HG03108 (cell line): ENCODE data around the gene TEK.

Experiments
- ATAC-seq: cut with Tn5 transposase; IDR thresholded peaks from one replicate; pipeline ENCODE4 v1.9.1; 2021; ENCODE audit warnings: moderate library complexity; ENCODE audit not compliant: unreplicated experiment

The TEK gene

DNA sequence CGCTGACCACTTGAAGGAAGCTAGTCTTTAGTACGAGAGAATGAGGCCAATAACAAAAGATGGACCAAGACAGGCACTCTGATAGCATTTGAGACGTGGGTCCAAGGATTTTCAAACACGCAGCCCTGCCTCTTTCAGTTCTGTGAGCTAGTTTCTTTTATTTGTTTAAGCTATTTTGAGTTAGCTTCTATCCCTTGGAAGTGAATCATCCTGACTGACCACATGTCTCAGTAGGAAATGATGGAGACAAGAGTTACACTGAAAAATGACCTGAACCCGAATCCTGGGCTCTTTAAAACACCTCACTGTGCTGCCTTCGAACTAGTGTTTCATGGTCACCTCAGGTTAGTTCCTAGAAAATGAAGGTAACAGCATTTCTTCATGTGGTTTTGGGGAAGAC, 9.9 kb downstream of the TEK start:
- no peak for ATAC-seq

DNA sequence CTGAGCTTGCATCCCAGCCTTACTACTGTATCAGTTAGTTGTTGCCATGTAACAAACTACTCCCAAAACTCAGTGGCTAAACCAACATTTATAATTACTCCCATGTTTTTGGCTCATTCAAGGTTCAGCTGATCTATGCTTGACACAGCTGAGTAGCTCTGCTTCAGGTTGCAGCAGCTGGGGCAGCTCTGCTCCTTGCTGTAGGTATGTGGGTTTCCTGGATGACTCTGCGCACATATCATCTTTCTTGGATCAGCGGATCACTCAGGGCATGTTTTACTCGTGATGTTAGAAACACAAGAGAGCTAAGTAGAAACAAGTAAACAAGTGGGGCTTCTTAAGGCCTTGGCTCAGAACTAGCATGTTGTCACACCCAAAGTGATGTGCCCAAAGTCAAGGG, 15.1 kb downstream of the TEK start:
- no peak for ATAC-seq

DNA sequence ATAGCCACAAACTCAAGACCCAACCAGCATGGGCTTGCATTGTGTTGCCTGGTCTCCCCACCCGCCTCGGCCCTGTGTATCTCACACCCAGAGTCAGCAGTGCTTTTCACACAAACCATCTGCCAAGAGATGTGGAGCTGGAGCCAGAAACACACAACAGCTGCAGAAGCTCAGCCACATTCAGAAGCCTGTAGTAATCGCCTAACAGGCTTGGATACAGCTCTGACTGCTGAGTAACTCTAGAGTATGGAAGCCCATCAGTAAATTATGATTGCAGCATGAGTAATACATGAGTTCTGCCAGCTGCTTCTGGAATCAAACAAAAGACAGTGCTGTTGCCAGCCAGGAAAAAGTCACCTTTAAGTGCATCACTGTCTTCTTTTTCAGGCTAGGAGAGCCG, 16.0 kb downstream of the TEK start:
- ATAC-seq: no peak

DNA sequence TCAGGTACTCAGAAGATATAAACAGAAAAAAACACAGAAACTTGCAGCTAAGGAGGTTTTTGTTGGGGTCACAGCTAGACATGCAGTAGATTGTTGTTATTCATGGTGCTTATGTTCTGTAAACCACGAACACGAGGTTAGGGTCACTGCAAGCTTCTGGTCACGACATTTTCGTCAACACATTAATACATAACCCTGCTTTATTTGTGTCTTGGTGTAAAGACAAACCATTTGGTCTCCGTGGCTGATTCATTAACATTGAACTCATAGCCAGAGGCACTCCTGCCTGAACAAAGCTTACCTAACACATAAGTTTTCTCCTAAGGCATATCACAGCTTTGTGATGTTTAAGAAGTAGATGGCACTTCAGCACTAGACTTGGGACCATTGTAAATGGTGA, 16.9 kb downstream of the TEK start:
- no peak for ATAC-seq

DNA sequence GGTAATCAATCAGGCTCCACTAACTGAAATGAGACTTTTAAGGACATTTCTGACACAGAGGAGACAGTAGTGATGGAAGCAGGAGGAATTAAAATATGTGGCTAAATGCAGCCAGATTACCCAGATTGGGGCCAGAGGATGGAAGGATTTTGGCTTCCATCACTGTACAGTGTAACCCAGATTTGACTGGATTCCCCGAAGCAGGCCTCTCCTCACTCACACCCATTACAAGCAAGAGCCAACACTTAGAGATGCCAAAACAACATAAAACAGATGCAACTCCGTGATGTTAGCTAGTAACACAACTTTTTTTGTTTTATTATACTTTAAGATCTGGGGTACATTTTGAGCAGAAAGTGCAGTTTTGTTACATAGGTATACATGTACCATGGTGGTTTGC, 17.6 kb downstream of the TEK start:
- no peak for ATAC-seq

DNA sequence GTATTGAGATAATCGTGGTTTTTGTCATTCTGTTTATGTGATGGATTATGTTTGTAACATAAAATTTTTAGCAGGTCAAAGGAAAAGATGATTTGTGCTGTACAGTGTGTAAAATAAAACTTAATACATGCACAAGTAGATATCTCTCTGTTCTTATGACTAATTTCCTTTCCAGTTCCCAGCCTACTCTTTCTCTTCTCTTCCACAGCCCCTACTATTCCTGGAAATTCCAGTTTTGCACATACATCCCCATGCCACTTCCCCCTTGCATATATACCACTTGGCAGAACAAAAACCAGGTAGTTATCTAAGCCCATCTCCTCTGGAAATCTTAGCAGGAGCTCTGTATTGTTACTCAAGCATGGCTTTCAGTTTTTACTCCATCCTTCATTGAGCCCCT, 20.2 kb downstream of the TEK start:
- ATAC-seq: no peak

DNA sequence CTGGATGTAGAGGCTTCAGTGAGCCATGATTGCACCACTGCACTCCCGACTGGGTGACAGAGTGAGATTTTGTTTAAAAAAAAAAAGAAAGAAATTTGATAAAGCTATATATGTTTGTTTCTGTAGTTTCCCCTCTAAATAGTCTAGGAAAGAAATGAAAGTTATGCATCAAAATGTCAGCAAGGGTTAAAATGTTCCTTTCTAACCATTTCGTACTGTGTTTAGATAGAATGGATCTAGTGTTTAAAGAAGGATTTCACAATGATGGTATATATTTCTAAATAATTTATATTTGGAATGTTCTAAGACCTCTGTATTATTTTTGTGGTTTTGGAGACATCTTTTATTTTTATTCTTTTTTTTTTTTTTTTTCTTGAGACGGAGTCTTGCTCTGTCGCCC, 22.7 kb downstream of the TEK start:
- ATAC-seq: no peak

DNA sequence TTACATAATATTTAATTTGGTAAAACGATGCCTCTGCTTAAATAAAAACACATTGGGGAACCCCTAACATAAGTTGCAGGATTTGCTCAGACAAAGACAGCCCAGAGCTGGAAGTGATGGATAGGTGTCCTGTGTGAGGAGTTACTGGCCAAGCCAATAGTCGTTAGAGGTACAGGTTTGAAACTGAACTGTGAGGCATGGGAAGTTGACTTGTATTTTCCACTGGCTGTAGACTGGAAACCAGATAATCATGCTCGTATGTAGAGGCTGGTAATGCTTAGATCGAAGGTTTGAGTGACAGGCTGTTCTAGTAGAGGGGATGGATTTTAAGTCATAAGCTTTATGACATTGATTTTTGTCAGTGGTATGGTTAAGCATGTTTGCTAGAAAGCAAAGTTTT, 24.8 kb downstream of the TEK start:
- ATAC-seq: no peak

DNA sequence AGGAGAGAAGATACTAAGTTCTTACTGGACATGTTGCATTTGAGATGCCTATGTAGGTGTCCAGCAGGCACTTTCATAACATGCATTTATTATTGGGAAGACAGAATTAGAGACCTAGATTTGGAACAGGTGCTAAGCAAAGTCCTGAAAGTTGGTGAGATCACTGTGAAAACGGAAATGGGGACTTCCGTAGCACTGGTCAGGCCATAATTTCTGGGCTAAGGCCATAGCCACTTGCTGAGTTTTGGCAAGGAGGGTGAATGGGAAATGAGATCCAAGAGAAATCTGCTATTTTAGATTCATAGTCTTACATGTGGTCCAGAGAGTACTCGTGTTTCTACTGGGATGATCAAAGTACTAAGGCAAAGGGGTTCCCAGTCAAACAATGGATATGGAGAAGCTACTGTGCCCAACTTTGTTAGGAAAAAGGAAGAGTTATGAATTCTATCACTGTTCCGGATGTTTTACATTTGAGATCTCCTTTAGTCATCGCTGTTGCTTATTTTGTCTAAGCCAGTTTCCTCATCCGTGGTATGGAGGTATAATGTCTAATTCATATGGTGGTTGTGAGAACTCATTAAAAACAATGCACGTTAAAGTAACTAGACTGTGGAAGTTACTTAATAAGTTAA, 33.4 kb downstream of the TEK start:
- no peak for ATAC-seq

DNA sequence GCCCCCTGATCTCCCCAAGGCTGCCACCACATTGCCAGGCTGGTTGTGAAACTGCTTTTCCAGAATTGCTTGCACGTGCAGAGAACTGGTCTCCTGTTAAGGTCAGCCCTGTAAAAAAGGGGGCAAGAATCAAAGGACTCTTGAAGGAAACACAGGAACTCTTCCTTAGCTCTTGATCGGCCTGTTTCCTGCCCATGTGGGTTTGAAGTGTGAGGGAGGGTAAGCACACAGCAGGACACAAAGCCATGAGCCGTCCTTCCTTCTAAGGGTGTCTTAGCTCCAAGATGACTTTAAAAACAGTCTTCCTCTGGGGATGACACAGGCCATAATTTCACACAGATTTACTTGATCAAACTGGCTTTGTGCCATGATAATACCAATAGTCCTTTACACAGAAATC, 36.1 kb downstream of the TEK start:
- no peak for ATAC-seq

DNA sequence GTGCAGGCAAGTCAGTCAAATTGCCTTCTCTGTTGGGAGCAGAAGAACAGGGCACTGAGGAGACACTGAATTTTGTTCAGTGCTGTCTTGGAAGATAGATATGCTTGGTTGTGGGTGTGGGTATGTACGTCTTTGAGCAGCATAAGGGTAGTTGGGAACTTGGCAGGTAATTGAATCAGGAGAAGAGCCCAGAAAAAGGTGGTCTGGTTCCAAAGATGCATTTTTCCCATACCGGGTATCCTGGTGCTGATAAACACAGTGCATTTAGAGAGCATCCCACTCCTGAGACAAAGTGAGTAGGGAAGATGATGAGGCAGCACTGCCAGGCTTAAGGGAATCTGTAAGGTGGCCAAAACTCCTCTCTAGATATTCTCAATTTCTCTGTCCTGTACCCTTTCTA, 40.6 kb downstream of the TEK start:
- no peak for ATAC-seq

DNA sequence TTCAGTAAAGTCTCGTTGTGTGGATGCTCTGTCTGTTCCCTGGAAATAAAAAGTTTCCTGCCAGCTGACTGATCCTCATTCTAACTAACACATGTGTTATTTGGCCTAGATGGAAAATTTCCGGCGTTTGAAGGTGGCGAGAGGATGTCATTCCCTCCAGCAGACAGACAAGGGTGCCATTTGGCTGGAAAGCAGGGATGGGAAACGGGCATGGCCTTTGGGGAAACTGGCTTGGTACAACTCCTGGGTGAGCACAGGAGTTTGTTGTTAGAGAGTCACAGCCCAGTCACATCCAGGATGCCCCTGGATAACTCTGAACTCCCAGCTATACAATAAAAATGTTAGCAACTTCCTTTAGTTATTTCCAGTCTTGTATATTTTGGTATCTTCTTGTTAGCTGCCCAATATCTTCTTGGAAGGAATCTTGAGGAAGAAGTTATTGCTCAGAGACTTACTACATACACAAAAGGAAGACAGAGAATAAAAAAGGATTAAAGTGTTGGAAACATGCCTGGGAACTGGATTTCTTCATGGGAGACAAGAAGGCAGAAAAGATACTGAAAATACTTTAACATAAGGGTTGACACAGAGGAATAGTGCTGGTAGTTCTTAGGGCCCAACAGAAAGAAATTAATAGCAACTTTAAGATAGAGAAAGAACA, 41.9 kb downstream of the TEK start:
- ATAC-seq: no peak

DNA sequence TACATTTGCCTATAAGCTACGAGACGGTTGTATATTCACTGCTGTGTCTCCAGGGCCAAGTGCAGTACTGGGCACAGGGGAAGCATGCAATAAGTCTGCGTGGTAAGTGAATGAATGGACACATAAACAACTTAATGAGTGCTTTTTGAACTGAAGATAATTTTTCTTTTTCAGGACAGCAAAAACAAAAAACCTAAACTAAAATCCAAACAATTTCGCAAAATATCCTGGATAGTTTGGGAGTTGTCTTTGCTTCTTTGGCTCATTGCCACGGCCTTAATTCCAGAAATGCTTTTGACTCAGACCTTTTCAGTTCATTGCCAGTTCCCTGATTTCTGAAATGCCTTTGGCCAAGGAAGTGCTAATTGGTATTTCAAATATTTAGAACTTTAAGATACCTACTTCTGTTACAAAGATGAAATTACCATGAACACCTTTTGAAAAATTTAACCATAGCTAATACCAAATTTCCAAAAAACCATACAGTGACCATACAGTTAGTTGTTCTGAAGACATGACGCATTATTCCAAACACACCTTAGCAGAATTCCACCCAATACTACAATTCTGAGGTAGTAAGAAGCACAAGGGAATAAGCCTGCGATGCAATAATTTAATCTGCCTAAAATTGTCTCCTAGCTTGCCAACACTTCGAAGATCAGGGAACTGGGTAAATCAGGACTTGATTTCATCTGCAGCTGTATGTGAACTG, 42.8 kb downstream of the TEK start:
- no peak for ATAC-seq

DNA sequence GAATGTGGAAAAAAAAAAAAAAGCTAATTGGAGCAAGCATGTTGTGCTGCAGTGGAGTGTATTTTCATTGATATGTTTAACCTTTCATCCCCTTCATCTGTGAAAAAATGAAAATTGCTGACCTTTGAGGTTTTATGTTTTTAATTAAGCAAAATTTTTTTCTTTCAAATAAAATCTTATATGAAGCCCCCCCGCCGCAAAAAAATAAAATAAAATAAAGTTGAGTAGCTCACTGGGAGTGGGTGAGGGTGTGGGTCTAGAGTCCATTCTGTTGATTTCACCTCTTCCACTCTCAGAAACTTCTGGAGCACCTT, 43.3 kb downstream of the TEK start:
- ATAC-seq: no peak

DNA sequence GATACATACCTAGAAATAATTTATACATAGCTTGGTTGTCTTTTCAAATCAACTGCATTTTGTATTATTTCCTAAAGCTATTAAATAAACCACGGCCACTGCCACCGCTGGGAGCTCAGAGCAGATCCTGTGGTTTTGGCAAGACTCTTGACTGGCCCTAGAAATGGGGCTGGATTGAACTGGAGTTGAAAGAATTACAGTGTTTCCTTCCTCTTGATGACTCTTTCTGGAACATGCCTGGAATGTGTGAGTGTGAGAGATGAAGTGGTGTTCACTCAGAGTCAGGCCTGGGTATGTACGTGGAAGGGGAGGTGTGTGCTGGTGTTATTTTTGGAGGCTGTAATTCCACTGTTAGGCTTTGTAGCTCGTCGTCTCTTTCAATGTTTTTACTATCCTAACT, 45.9 kb downstream of the TEK start:
- no peak for ATAC-seq

DNA sequence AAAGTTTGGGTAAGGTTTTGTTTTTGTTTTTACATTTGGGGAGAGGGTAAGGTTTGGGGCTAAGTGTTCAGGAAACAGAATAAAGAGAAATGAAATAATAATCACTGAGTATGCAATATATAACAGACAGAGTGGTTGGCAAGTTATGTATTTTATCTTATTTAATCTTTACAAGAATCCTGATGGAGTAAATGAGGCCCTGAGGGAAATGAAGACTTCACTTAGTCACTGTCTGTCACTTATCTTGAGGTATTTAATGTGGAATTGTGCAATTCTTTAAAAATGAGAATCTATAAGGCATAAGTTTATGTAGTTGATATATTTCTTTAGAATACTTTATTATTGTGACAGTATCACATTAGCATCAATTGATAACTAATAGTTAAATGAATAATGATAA, 48.1 kb downstream of the TEK start:
- no peak for ATAC-seq

DNA sequence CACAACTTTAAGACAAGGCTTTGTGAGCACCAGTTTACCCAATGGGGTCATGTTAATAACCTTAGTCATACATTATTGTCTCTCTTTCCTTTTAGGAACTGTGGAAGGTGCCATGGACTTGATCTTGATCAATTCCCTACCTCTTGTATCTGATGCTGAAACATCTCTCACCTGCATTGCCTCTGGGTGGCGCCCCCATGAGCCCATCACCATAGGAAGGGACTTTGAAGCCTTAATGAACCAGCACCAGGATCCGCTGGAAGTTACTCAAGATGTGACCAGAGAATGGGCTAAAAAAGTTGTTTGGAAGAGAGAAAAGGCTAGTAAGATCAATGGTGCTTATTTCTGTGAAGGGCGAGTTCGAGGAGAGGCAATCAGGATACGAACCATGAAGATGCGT, 48.7 kb downstream of the TEK start:
- ATAC-seq: no peak

DNA sequence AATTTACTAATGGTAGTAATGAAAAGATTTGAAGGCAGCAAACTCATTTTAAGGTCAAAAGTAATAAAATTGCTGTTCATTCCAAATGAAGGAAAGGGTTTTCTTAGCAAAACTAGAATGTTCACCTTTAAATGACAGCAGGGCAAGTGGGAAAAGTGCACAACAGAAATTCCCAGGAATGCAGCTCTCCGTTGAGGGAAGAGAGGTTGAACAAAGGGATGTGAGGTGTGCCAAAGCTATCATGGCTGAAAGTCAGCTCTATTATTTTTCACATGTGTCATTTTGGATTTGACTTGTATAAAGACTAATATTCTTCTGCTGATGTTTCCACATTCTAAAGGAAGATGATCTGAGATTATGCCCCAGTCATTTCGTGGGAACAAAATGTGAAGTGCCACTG, 51.6 kb downstream of the TEK start:
- no peak for ATAC-seq

DNA sequence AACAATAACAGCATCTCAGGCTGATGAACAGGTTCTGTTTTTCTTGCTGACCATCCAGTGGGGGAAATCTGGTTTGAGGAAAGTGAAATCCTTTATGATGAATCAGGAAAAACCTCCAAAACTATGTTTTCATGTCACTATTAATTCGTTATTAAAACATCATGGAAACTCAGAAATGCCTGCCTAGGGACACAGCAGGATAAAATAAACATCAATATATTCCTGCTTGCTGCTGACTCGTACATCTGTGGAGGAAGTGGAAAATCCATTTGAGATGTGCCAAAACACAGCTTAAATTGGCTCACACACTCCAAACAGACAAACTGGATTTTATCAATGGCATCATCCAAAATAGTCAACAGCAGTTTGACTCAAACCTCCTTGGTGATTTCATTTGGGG, 53.0 kb downstream of the TEK start:
- no peak for ATAC-seq

DNA sequence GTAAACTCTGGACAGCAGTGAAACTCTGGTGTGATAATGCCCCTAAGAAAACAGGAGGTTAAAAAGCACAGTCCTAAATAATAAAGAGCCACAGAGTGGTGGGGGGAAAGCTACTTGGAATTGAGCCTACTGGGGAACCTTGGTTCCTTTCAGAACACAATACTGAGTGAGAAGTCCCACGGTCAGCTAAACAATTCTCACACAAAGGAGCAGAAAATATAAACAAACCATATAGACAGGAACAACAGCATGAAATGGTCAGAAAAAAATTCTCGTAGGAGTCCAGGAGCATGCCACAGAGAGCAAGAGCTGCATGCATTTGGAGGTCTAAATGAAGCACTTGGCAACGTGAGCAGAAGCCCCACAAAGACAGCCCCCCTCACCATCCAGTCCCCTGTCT, 56.0 kb downstream of the TEK start:
- no peak for ATAC-seq

DNA sequence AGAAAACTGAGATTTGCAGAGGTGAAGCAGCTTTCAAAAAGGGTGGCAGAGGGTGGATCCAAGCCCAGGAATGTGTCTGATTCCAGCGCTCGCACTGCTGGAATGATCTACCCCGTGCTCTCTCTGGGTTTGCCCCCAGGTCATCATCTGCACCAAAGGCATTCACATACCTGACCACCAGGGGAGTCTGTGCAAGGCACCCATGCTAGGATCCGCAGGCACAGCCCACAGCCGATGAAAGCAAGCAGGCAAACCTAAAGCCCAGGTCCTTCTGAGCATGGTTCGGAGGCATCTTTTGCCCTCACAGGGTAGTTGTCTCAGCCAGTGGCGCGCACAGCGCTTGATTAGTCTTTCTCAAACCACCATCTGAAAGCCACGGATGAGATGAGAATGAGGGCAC, 56.6 kb downstream of the TEK start:
- no peak for ATAC-seq

DNA sequence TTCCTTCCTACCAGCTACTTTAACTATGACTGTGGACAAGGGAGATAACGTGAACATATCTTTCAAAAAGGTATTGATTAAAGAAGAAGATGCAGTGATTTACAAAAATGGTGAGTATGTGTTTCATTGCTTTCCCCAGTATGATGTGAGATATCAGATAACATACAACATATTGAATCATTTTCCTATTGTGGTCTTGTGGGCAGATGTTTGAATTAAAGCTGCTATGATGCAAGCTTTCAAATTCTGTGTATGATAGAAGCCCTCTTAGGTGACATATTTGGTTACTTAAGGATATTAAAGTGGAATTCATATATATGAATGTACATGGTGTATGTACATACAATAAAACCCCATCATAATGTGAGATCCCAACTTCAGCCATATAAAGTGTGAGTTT, 59.5 kb downstream of the TEK start:
- no peak for ATAC-seq

DNA sequence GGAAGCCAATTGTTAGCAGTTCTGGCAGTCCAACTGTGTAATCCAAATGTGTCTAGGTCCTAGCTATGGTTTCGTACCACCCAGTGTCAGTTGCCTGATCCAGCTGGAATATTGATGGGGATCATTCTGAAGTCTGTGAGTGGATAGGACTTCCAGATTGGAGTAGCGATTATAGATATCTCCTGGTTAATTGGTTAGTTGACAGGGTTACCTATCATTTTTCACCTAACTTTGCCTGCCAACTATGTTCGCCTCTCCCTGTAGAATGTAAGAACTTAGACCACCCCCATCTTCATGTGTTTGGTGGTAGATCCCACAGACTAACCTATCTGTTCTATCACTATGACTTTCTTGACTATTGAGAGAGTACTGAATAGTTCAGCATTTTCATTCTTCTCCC, 59.9 kb downstream of the TEK start:
- no peak for ATAC-seq
